Caki2 (cell line): ENCODE data around the gene HEATR3. TPM values are rescaled to one million over a fixed set of nuclear protein-coding genes. Genes with fewer than 3 reads are reported as not detected.

Experiments used
- DNase-seq: peaks from one replicate; pipeline ENCODE4 v3.0.0-alpha.2; 2015; ENCODE audit warnings: low read depth
- in situ Hi-C: cut with HindIII; loops from 2 replicates; pipeline ENCODE4 v1.10.0; 2016; ENCODE audit warnings: low sequenced_read_pairs, low pct_unique_long_range_greater_than_20kb, mixed read lengths
- total RNA-seq: library from RNA; depleted of rRNA; stranded (reverse); fragments of >200 nt; shearing (Covaris generic); gene quantifications from 2 replicates; pipeline ENCODE4 v1.2.3, GENCODE V29; 2014; ENCODE audit warnings: low replicate concordance; rRNA removed

Gene HEATR3
- total RNA-seq: 2.8 and 8.7 TPM in 2 replicates

- DNase-seq: peak; percentile 73
- in situ Hi-C loops: no loop called here
Measured at GRCh38 chr16:50065624-50066481, at the start of gene HEATR3. HEATR3 (plus strand) TSS chr16:50065970; CDS start chr16:50066132, 162 bp downstream.

DNA sequence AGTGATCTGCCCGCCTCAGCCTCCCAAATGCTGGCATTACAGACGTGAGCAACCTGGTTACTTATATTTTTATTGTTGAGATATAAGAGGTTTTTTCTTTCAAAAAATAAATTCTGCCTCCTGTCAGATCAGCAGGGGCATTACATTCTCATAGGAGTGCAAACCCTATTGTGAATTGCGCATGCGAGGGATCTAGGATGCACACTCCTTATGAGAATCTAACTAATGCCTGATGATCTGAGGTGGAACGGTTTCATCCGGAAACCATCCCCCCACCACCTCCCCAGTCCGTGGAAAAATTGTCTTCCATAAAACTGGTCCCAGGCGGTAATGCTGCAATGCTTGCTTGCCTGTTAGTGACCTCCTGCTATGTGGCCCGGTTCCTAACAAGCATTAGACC lies 48.2 kb upstream of the HEATR3 start:
- DNase-seq: no peak
- in situ Hi-C loops: no loop called here

- in situ Hi-C loops: no loop called here
- DNase-seq: no peak
Measured at GRCh38 chr16:50021544-50021943, 44.2 kb upstream of the HEATR3 start.

DNA sequence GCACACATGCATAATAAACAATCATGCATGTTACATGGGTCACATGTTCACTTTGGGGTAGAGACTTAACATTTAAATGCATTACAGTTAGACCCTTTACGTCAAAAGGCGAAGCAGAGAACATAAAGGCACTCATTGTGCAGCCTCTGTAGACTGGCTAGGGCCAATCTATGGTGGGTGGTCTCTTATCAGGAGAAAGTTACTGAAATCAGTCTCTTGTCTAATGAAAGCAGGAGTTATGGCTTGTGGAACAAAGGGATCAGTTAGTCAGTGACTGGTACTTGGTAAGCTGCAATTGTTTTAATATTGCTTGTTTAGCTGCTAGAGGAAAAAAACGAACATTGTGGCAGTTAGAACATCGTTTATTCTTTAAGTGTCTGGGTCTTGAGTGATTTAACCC lies 42.1 kb upstream of the HEATR3 start:
- DNase-seq: no peak
- in situ Hi-C loops: no loop called here

DNA sequence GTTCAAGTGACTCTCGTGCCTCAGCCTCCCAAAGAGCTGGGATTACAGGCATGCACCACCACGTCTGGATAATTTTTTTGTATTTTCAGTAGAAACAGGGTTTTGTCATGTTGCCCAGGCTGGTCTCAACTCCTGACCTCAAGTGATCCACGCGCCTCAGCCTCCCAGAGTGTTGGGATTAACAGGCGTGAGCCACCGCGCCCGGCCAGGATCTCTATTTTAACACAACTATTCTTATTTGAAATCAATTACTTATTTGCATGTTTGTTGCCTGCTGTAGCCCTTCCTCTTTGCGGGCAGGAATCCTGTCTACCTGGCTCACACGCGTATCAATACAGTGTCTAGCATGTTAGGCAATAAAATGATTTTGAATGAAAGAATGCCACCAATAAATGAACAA lies 41.6 kb upstream of the HEATR3 start:
- no peak for DNase-seq
- in situ Hi-C loops: no loop called here

DNA sequence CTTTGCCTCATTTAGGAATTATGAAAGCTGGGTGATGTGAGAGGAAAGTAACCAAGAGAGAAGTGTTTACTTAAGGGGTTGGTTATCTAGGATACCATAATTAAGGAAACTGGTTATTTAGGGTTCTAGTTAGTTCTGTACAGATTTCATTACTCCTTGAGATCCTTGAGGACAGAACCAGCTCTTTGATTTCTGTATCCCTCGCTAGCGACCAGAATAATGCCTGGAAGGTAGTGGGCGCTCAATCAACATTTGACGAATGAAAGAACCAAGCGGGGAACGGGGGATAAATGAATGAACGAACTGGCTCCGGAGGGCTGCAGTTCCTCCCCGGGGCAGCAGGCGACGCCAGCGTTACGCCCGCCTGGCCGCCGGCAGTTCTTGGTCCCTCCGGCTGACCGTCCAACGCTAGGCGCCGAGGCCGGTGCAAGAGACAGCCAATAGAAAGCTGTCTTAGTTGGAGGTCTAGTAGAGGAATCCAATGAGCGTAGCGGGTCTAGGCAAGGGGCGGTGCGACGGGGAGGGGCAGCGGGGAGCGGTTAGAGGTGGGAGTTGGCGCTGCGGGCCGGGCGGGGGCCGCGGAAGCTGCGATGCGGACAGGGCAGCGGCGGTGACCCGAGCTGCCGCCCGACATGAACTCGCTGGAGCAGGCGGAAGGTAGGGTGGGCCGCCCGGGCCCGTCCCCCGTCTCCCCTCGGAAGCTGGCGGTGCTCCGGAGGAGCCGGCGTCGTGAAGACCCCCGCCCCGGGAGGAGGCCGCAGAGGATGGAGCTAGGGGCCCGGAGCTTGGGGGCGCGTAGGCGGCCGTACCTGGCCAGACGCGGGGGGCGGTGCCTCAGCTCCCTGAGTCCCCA lies 40.9 kb upstream of the HEATR3 start, which contains the start of gene CNEP1R1:
CNEP1R1 (plus strand) TSS at position 542 of the 853 bp plus-strand sequence; CDS start at position 633, 91 bp downstream.
- in situ Hi-C loops: no loop called here

DNA sequence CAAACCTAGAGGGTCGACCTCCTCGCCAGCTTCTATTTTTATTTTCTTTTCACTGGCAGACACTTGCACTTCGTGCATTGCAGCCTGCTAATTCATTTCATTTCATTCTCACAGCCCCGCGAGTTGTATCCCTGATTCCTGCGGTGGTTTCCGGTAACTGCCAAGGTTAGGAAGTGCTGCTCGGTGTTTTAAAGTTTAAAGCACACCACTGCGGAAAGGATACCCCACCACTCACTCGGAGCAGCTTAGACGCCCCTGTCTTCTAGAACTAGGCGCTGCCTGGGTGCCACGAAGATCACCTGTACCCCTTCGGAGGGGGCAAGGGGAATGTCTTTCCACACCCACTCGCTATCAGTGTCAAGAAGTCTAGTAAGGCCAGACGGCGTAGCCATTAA lies 40.2 kb upstream of the HEATR3 start:
- no peak for DNase-seq
- in situ Hi-C loops: no loop called here

More for the DNA sequence above, 40.9 kb upstream of the HEATR3 start, which contains the start of gene CNEP1R1:
- DNase-seq: peak; percentile 92

DNA sequence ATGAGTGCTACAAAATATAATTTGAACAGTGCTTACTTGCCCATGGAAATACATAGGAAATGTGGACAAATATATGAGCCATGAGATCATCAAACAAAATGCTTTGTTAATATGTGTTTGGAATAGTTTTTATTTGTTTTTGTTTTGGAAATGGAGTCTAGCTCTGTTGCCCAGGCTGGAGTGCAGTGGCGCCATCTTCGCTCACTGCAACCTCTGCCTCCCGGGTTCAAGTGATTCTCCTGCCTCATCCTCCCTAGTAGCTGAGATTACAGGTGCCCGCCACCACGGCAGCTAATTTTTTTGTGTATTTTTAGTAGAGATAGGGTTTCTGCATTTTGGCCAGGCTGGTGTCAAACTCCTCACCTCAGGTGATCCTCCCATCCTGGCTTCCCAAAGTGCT lies 37.9 kb upstream of the HEATR3 start:
- no peak for DNase-seq
- in situ Hi-C loops: no loop called here

- DNase-seq: no peak
- in situ Hi-C loops: no loop called here
Measured at GRCh38 chr16:50035468-50035992, 30.2 kb upstream of the HEATR3 start.

- in situ Hi-C loops: no loop called here
- no peak for DNase-seq
Measured at GRCh38 chr16:50036426-50036825, 29.3 kb upstream of the HEATR3 start.

- DNase-seq: no peak
- in situ Hi-C loops: no loop called here
Measured at GRCh38 chr16:50037662-50038220, 28.0 kb upstream of the HEATR3 start.

DNA sequence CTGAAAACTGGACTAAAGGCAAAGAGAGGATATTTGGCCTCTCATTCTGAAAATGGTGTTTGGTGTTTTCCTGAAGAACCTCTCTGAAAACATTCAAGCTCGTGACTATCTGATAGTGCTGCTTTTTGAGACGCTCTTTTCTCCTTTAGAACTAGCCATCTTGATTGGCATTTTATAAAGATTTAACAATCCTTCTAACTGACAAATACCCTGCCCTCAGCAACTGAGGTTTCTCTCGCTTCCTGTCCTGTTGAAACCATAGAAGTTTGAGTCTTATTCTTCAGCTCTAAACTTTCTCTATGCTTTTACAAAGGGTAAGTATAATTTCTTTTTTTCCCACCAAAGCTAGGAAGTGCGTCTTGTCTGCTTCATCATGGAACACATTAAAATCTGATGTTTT lies 27.5 kb upstream of the HEATR3 start:
- DNase-seq: no peak
- in situ Hi-C loops: no loop called here

DNA sequence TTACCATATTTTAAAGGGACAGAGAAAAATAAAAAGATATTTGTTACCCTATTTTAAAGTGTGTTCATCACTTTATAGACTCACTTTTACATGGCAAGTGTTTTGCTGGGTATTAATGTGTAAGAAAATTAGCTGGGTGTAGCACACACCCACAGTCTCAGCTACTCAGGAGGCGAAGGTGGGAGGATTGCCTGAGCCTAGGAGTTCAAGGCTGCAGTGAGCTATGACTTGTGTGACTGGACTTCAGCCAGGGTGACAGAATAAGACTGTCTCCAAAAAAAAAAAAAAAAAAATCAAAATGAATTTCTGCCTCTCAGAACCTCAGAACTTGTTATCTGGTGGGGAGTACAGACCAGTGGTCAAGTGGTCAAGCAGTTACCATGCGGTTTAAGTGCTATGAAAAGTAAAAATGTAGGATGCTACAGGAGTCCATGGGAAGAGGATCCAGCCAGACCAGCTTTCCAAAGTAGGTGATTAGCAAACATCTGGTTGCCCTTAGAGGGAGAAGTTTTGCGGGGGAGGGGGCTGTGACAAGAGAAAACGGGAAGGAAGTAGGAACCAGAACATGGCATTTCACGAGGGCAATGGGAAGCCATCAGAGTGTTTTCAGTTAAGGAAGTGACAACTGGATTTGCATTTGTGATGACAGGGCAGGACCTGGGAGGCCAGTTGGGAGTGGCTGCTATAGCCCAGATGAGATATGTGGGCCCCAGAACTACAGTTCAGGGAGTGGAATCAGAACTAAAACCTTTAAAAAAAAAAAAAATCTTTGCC lies 26.8 kb upstream of the HEATR3 start:
- no peak for DNase-seq
- in situ Hi-C loops: no loop called here

- in situ Hi-C loops: no loop called here
- no peak for DNase-seq
Measured at GRCh38 chr16:50040018-50040417, 25.8 kb upstream of the HEATR3 start.

- in situ Hi-C loops: no loop called here
- DNase-seq: no peak
Measured at GRCh38 chr16:50040710-50041109, 25.1 kb upstream of the HEATR3 start.

- no peak for DNase-seq
- in situ Hi-C loops: no loop called here
Measured at GRCh38 chr16:50043358-50043757, 22.4 kb upstream of the HEATR3 start.

- in situ Hi-C loops: no loop called here
- DNase-seq: no peak
Measured at GRCh38 chr16:50045412-50045811, 20.4 kb upstream of the HEATR3 start.

GRCh38 chr16:50046853-50047252 lies 18.9 kb upstream of the HEATR3 start:
- no peak for DNase-seq
- in situ Hi-C loops: no loop called here
